ENCODE results near the gene SPECC1.
"Not testable (repeated sequence)": the region's sequence is repeated elsewhere in the genome, so short reads cannot be mapped to it uniquely, and the experiment has no call there.

GRCh38 chr17:20016475-20016992 is 7.4 kb downstream of the SPECC1 start:
- TF ChIP-seq YY1 (IDR thresholded peaks at IDR 0.05; ENCODE audit: insufficient read depth, insufficient read length); ZNF274 (IDR thresholded peaks at IDR 0.05; ENCODE audit: low read depth, low read length): not testable (repeated sequence)

Measured in NT2/D1 (cell line).